HG03520 (cell line): ENCODE data around the gene SH2D2A.
A peak's percentile ranks its signal among the peaks of the same experiment; 100 is the strongest.

Experiments
- ATAC-seq: cut with Tn5 transposase; IDR thresholded peaks from one replicate; pipeline ENCODE4 v1.9.1; 2021; ENCODE audit warnings: mild to moderate bottlenecking, moderate library complexity; ENCODE audit not compliant: unreplicated experiment

The SH2D2A gene

GRCh38 chr1:156816561-156817328, at the start of gene SH2D2A:
SH2D2A (minus strand) TSS chr1:156816848; CDS start chr1:156816708, 140 bp downstream.
- ATAC-seq = peak; percentile 81

- no peak for ATAC-seq
Measured at GRCh38 chr1:156865865-156866248, 49.2 kb upstream of the SH2D2A start.

GRCh38 chr1:156865258-156865657, 48.6 kb upstream of the SH2D2A start:
- no peak for ATAC-seq

GRCh38 chr1:156864796-156865195, 48.1 kb upstream of the SH2D2A start:
- ATAC-seq = no peak

GRCh38 chr1:156863631-156864030, 47.0 kb upstream of the SH2D2A start:
- ATAC-seq = no peak

GRCh38 chr1:156862997-156863599, 46.5 kb upstream of the SH2D2A start:
- ATAC-seq = no peak

GRCh38 chr1:156862584-156862983, 45.9 kb upstream of the SH2D2A start:
- no peak for ATAC-seq

GRCh38 chr1:156860628-156861423, 44.2 kb upstream of the SH2D2A start, which contains the start of gene NTRK1:
NTRK1 (plus strand) TSS chr1:156860865; CDS start chr1:156860935, 70 bp downstream.
- no peak for ATAC-seq

- ATAC-seq = no peak
Measured at GRCh38 chr1:156860113-156860627, 43.5 kb upstream of the SH2D2A start.

GRCh38 chr1:156859523-156860112, 43.0 kb upstream of the SH2D2A start:
- ATAC-seq = no peak

- no peak for ATAC-seq
Measured at GRCh38 chr1:156858959-156859522, 42.4 kb upstream of the SH2D2A start, which contains the start of gene INSRR. INSRR (minus strand) TSS chr1:156859117; CDS start chr1:156858621, 496 bp downstream.

GRCh38 chr1:156858555-156858956, 41.9 kb upstream of the SH2D2A start:
- no peak for ATAC-seq

- ATAC-seq = no peak
Measured at GRCh38 chr1:156857532-156857931, 40.9 kb upstream of the SH2D2A start.

- ATAC-seq = no peak
Measured at GRCh38 chr1:156856282-156856785, 39.7 kb upstream of the SH2D2A start.

GRCh38 chr1:156854634-156855033, 38.0 kb upstream of the SH2D2A start:
- no peak for ATAC-seq

GRCh38 chr1:156853761-156854160, 37.1 kb upstream of the SH2D2A start:
- no peak for ATAC-seq

GRCh38 chr1:156852418-156852874, 35.8 kb upstream of the SH2D2A start:
- ATAC-seq = no peak

- ATAC-seq = no peak
Measured at GRCh38 chr1:156851779-156852417, 35.2 kb upstream of the SH2D2A start.

GRCh38 chr1:156849151-156849496, 32.5 kb upstream of the SH2D2A start:
- ATAC-seq = no peak
